ENCODE measurements around the gene PRC1. TPM values are rescaled to one million over a fixed set of nuclear protein-coding genes. Genes with fewer than 3 reads are reported as not detected.
"Not testable (repeated sequence)": the region's sequence is repeated elsewhere in the genome, so short reads cannot be mapped to it uniquely, and the experiment has no call there.

Gene PRC1
- total RNA-seq, 1 donor from 2014 or later = 161 TPM

- H3K27ac Mint-ChIP-seq (ENCODE audit: unreplicated experiment) = peak within 1 kb of the TSS; percentile 81
- peaks cover 32% of the 10 kb centered on the region for H3K4me1 Mint-ChIP-seq
- TF ChIP-seq CTCF (conservative IDR thresholded peaks at IDR 0.05) = peak; percentile 98
- no peaks in the 10 kb centered on the region for H3K27me3 Mint-ChIP-seq (ENCODE audit: low read depth)
- H3K4me3 Mint-ChIP-seq = peak within 1 kb of the TSS; percentile 91
- no peaks in the 10 kb centered on the region for H3K36me3 Mint-ChIP-seq (ENCODE audit: low read depth)
- peak; percentile 96 for DNase-seq (ENCODE audit: low read depth, low spot score)
- no peaks in the 10 kb centered on the region for H3K9me3 Mint-ChIP-seq
Measured at GRCh38 chr15:90931828-90932659, 62.3 kb downstream of the PRC1 start, which contains the start of gene HDDC3. HDDC3 (minus strand) TSS chr15:90932549; CDS start chr15:90932540, 9 bp downstream.

- Mint-ChIP-seq H3K4me1 (peaks cover 28% of the 10 kb centered on the region), H3K9me3 (no peaks in the 10 kb centered on the region), H3K27me3 (ENCODE audit: low read depth) (no peaks in the 10 kb centered on the region), H3K27ac (ENCODE audit: unreplicated experiment) (no peak overlapping the region), H3K4me3 (peak overlapping the region; percentile 91), H3K36me3 (ENCODE audit: low read depth) (no peaks in the 10 kb centered on the region)
- no peak for TF ChIP-seq CTCF (conservative IDR thresholded peaks at IDR 0.05)
- DNase-seq (ENCODE audit: low read depth, low spot score) = no peak
Measured at GRCh38 chr15:90931575-90931827, 62.8 kb downstream of the PRC1 start.

- no peaks in the 10 kb centered on the region for H3K36me3 Mint-ChIP-seq (ENCODE audit: low read depth)
- DNase-seq (ENCODE audit: low read depth, low spot score) = no peak
- no peaks in the 10 kb centered on the region for H3K9me3 Mint-ChIP-seq
- peaks cover 23% of the 10 kb centered on the region for H3K4me1 Mint-ChIP-seq
- H3K4me3 Mint-ChIP-seq = peak overlapping the region; percentile 91
- no peaks in the 10 kb centered on the region for H3K27me3 Mint-ChIP-seq (ENCODE audit: low read depth)
- peak overlapping the region; percentile 67 for H3K27ac Mint-ChIP-seq (ENCODE audit: unreplicated experiment)
- TF ChIP-seq CTCF (conservative IDR thresholded peaks at IDR 0.05) = no peak
Measured at GRCh38 chr15:90930861-90931574, 63.3 kb downstream of the PRC1 start.

GRCh38 chr15:90929246-90930019 is 64.9 kb downstream of the PRC1 start:
- H3K27ac Mint-ChIP-seq (ENCODE audit: unreplicated experiment) = no peak overlapping the region
- peaks cover 17% of the 10 kb centered on the region for H3K4me1 Mint-ChIP-seq
- no peak for DNase-seq (ENCODE audit: low read depth, low spot score)
- no peaks in the 10 kb centered on the region for H3K9me3 Mint-ChIP-seq
- no peaks in the 10 kb centered on the region for H3K36me3 Mint-ChIP-seq (ENCODE audit: low read depth)
- TF ChIP-seq CTCF (conservative IDR thresholded peaks at IDR 0.05) = no peak
- peak overlapping the region; percentile 54 for H3K4me3 Mint-ChIP-seq
- no peaks in the 10 kb centered on the region for H3K27me3 Mint-ChIP-seq (ENCODE audit: low read depth)

- H3K9me3 Mint-ChIP-seq; H3K4me3 Mint-ChIP-seq; H3K36me3 Mint-ChIP-seq (ENCODE audit: low read depth); H3K27me3 Mint-ChIP-seq (ENCODE audit: low read depth); DNase-seq (ENCODE audit: low read depth, low spot score); H3K27ac Mint-ChIP-seq (ENCODE audit: unreplicated experiment): not testable (repeated sequence)
- peaks cover 13% of the 10 kb centered on the region for H3K4me1 Mint-ChIP-seq
Measured at GRCh38 chr15:90928106-90928505, 66.2 kb downstream of the PRC1 start.

GRCh38 chr15:90926766-90927165 is 67.6 kb downstream of the PRC1 start:
- not testable (repeated sequence) for H3K4me1 Mint-ChIP-seq; H3K9me3 Mint-ChIP-seq; H3K27me3 Mint-ChIP-seq (ENCODE audit: low read depth); H3K36me3 Mint-ChIP-seq (ENCODE audit: low read depth); H3K4me3 Mint-ChIP-seq; H3K27ac Mint-ChIP-seq (ENCODE audit: unreplicated experiment); DNase-seq (ENCODE audit: low read depth, low spot score)

All from neural crest cell (in vitro differentiated cells).